SK-N-SH treated with all-trans-retinoic acid at 6 μM for 48 hours (cell line): Measurements from ENCODE around the gene C4BPB.

Experiments used
- GLIS3 ChIP-seq: fragments of 250-450 bp; sonication (Bioruptor Pico); IDR thresholded peaks from 2 replicates; pipeline ENCODE4 v1.5.0; 2020; ENCODE audit warnings: mild to moderate bottlenecking, moderate library complexity
- ZC3H10 ChIP-seq: fragments of 250-450 bp; sonication (Bioruptor Pico); IDR thresholded peaks from 2 replicates; pipeline ENCODE4 v1.5.1; 2021; ENCODE audit warnings: mild to moderate bottlenecking, moderate library complexity
- ZFP3 ChIP-seq: fragments of 250-450 bp; sonication (Bioruptor Pico); IDR thresholded peaks from 2 replicates; pipeline ENCODE4 v1.5.0; 2020; ENCODE audit warnings: mild to moderate bottlenecking, moderate library complexity
- TF ChIP-seq, protein P1 (sequence below): fragments of 250-450 bp; sonication (Bioruptor Pico); IDR thresholded peaks from 2 replicates; pipeline ENCODE4 v1.8.0; 2020; ENCODE audit warnings: mild to moderate bottlenecking, moderate library complexity, borderline replicate concordance
- TF ChIP-seq, protein P2 (sequence below): fragments of 250-450 bp; sonication (Bioruptor Pico); IDR thresholded peaks from 2 replicates; pipeline ENCODE4 v1.5.1; 2020; ENCODE audit warnings: low read depth, mild to moderate bottlenecking, moderate library complexity

DNA sequence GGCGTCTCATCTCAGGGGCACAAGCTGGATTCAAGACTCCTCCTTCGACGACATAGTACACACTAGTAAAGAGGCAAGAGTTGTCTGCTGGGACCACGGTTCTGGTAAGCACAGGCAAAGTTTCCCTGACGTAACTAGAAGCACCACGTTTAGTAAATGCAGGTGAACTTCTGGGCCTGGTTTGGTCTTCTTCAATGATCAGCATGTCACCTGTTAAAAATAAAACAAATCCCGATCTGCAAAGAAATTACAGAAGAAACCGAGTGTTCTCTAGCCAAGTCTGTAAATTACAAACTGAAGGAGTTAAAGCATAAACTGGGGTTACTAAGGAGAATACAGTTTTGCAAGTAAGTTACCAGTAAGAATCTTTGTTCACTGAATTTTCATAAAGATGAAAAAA, 39.1 kb upstream of the C4BPB start:
- TF ChIP-seq GLIS3 (CRISPR knock-in tag): no peak
- no peak for TF ChIP-seq ZFP3 (CRISPR knock-in tag)
- TF ChIP-seq ZC3H10 (CRISPR knock-in tag): 0 out of 2 replicates have a peak, but pooled peaks have one; percentile 2
- TF ChIP-seq, protein P1, sequence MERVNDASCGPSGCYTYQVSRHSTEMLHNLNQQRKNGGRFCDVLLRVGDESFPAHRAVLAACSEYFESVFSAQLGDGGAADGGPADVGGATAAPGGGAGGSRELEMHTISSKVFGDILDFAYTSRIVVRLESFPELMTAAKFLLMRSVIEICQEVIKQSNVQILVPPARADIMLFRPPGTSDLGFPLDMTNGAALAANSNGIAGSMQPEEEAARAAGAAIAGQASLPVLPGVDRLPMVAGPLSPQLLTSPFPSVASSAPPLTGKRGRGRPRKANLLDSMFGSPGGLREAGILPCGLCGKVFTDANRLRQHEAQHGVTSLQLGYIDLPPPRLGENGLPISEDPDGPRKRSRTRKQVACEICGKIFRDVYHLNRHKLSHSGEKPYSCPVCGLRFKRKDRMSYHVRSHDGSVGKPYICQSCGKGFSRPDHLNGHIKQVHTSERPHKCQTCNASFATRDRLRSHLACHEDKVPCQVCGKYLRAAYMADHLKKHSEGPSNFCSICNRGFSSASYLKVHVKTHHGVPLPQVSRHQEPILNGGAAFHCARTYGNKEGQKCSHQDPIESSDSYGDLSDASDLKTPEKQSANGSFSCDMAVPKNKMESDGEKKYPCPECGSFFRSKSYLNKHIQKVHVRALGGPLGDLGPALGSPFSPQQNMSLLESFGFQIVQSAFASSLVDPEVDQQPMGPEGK: no peak
- TF ChIP-seq, protein P2, sequence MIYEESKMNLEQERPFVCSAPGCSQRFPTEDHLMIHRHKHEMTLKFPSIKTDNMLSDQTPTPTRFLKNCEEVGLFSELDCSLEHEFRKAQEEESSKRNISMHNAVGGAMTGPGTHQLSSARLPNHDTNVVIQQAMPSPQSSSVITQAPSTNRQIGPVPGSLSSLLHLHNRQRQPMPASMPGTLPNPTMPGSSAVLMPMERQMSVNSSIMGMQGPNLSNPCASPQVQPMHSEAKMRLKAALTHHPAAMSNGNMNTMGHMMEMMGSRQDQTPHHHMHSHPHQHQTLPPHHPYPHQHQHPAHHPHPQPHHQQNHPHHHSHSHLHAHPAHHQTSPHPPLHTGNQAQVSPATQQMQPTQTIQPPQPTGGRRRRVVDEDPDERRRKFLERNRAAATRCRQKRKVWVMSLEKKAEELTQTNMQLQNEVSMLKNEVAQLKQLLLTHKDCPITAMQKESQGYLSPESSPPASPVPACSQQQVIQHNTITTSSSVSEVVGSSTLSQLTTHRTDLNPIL (CRISPR knock-in tag): no peak
